GM21717 (cell line): ENCODE measurements around the gene SCAMP2.
"Not testable (repeated sequence)": the region's sequence is repeated elsewhere in the genome, so short reads cannot be mapped to it uniquely, and the experiment has no call there.

Experiments used
- ATAC-seq: cut with Tn5 transposase; IDR thresholded peaks from one replicate; pipeline ENCODE4 v1.9.1; 2021; ENCODE audit warnings: mild to moderate bottlenecking, moderate library complexity; ENCODE audit not compliant: unreplicated experiment

SCAMP2 gene

DNA sequence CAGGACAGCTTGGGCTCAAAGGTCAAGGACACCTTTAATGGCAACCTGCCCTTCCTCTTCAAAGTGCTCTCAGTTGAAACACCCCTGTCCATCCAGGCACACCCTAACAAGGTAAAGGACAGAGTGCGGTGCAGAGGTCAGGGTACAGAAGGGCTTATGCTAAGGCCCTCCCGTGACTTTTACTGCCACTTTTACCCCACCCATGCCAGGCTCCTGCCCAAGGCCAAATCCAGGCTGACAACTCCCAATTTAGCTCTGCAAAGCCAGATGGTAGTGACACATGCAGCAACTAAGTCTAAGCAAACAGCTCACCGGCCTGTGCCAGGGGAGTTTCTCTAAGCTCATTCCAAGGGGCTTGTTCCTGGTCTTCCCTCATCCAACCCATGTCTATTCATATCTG, 18.3 kb upstream of the SCAMP2 start:
- ATAC-seq = no peak

DNA sequence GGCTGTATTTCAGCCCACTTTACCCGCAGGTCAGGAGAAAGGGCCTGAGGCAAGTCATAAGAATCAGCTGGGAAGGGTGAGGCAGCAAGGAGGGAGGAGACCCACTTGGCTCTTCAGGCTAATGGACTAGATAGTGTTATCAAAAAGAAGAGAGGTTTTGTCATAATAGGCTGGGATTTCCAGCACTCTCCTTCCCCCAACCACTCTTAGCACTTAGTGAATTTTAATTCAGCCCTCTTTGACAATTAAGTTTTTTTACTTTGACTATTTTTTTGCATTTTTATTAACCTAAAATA, 17.4 kb upstream of the SCAMP2 start:
- no peak for ATAC-seq

DNA sequence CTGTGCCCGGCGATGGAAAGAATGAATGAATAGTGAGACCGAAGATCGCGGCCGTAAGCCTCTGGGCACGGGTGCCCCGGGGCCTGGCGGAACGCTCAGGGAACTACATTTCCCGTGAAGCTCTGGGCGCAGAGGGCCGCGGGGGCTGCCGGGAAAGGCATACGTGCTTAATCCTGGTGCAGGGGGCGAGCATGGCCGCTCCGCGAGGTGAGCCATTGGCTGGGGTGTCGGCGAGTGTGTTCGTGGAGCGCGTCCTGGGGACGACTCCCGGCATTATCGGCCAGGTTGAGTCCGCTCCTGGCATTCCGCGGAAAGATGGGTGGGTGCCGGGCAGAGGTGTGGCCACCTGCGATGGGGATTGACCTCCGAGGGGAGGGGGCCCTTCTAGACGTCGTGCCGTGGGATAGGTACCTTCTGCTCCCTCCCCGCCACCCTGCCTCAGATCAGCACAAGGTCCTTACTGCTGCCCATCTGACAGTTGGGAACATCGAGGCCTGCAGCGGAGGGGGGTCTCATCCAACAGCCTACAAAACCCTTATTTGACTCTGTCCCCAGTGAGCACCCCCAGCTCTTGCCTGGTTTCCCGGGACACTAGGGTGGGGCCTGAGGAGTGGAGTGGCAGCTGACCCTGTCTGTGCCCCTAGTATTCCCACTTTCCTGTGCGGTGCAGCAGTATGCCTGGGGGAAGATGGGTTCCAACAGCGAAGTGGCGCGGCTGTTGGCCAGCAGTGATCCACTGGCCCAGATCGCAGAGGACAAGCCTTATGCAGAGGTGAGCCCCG, 16.9 kb upstream of the SCAMP2 start, which contains the start of gene MPI:
Gene MPI, plus strand, starts transcription at position 160 of the 782 bp plus-strand sequence. Its CDS starts 32 bp downstream, at position 192.
- ATAC-seq = peak; percentile 84

DNA sequence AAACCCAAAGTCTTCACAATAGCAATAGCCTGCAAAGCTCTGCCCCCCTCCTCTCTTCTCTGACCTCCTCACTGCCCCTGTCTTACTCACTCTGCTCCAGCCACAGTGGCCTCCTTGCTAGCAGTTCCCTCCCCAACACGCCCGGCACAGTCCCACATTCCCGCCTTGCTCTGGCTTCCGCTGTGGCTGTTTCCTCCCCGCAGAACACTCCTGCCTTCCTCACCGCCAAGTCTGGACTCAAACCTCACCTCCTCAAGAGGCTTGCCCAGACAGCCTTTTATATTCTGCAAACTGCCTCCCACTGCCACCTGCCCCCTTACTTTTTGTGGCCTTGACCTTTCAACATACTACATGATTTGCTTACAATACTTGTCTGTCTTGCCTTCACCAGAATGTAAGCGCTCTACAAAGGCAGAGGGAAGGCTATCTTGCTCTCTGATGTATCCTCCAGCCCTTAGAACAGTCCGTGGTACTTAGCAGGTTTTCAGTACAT, 16.3 kb upstream of the SCAMP2 start:
- no peak for ATAC-seq

DNA sequence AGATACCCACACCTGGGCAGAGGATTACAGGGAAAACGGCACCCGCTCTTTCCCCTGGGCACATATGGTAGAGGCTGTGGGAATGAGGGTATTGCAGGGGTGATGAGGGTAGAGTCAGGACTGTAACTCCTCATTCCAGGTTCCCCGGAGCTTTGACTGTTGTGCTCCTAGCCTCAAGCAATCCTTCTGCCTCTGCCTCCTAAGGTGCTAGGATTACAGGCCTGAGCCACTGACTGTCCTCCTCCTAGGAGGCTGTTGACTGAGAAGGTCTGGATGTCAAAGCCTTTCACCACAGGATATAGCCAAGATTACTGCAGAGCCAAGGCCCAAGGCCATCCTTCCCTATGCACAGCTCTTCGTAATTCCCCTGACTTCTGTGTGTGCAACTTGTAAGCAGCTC, 15.6 kb upstream of the SCAMP2 start:
- ATAC-seq = no peak

DNA sequence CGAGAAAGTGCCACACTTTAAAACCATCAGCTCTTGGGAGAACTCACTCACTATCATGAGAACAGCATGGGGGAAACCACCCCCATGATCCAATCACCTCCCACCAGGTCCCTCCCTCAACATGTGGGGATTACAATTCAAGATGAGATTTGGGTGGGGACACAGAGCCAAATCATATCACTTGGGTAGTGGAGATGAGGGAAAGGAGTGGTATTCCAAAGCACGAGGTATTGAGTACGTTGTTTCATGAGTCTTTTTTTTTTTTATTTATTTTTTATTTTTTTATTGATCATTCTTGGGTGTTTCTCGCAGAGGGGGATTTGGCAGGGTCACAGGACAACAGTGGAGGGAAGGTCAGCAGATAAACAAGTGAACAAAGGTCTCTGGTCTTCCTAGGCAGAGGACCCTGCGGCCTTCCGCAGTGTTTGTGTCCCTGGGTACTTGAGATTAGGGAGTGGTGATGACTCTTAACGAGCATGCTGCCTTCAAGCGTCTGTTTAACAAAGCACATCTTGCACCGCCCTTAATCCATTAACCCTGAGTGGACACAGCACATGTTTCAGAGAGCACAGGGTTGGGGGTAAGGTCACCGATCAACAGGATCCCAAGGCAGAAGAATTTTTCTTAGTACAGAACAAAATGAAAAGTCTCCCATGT, 14.5 kb upstream of the SCAMP2 start:
- ATAC-seq = not testable (repeated sequence)

DNA sequence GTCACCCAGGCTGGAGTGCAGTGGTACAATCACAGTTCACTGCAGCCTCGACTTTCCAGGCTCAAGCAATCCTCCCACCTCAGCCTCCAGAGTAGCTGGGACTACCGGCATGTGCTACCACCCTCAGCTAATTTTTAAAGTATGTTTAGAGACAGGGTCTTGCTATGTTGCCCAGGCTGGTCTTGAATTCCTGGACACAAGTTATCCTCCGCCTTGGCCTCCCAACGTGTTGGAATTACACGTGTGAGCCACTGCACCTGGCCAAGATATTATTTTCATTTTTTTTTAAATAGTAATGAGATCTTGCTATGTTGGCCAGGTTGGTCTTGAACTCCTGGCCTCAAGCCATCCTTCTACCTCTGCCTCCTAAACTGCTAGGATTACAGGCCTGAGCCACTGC, 12.3 kb upstream of the SCAMP2 start:
- ATAC-seq = no peak

DNA sequence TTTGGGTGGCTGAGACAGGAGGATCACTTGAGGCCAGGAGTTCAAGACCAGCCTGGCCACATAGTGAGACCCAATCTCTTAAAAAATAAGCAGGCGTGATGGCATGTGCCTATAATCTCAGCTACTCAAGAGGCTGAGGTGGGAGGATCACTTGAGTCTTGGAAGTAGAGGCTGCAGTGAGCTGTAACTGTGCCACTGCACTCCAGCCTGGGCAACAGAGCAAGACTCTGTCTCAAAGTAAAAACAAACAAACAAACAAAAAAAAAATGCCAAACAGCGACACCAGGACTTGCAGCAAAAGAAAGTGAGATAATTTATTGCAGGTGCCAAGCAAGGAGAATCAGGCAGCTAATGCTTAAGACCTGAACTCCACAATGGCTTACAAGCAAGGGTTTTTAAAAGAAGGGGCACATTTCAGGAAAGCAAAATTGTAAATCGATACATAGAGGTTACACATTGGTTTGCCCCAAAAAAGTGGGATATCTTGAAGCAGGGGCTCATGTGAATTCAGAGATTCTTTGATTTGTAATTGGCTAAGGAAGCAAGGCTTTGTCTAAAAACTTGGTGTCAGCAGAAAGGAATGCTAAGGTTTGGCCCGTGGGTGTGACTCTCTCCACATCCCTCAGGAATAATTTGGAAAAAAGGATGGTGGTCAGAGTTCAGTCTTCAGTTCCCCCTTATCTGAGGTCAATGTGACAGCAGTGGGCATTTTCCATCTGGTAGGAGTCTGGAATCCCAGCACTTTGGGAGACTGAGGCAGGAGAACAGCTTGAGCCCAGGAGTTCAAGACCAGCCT, 11.5 kb upstream of the SCAMP2 start:
- no peak for ATAC-seq

DNA sequence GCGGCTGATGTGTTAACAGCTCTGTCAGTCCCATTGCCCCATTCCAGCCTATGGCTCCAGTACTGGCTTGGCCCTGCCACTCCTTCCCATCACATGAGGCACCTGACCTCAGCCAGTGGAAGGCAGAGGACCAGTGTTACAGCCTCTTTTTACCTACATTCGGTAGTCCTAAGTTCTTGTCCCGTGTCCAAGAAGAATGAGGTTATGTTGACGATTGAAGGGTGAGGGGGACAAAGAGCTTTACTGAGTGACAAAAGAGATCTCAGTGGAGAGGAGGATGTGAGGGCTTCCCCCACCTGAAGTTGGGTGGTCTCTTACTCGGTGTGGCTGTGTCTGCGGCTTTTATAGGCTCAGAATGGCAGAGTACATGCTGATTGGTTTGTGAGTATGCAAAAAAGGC, 9.4 kb upstream of the SCAMP2 start:
- ATAC-seq = no peak

DNA sequence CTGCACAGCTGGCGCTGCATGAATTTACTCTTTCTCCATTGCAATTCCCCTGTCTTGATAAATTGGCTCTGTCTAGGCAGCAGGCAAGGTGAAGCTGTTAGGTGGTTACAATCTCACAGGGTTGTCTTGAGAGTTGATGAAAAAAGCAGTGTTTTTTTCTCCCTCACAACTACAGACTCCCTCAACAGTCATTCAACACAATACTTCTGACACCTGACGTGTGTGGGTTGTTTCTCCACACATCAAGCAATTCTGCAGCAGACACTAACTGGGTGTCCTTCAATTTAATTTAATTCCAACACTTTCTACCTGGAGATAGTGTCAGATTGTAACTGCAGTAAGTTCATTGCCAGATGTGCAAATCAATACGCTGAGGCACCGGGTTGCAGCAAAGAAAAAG, 5.1 kb upstream of the SCAMP2 start:
- ATAC-seq = no peak

DNA sequence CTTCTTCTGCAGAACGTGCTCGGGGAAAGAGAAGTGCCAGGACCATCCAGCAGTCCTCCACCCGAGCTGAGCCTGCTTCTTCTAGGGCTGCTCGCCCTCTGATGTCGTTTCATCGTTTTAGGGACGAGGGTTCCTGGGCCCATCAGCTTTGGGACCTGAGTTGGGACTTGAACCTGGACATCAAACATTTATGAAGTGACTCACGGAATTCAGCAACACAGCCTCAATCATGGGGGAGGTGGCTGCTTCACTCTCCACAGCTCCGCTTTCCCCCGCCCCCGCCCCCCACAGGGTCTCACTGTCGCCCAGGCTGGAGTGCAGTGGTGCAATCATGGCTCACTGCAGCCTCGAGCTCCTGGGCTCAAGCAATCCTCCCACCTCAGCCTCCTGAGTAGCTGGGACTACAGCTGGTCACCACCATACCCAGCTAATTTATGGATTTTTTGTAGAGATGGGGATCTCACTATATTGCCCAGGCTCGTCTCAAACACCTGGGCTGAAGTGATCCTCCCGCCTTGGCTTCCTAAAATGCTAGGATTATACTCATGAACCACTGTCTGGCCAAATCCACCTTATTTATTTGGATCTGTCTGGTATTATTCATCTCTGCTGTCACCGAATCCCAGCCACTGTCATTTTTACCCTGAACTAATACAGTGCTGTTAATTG, 725 bp upstream of the SCAMP2 start:
- ATAC-seq = no peak

DNA sequence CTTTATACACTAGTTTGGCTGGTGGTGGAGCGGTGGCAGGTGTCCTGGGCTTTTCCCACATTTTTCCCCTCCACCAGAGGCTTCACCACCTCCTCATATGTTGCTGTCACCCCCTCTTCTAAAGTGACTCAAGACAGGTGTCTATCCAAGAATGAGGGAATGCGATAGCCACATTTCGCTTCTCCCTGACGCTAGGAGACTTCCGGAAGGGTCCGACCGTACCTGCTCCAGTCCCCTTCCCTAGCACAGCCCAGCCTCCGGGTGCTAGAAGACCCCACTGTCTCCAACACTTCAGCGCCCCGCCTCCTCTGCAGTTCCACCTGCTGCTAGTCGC, 496 bp downstream of the SCAMP2 start:
- ATAC-seq = no peak

DNA sequence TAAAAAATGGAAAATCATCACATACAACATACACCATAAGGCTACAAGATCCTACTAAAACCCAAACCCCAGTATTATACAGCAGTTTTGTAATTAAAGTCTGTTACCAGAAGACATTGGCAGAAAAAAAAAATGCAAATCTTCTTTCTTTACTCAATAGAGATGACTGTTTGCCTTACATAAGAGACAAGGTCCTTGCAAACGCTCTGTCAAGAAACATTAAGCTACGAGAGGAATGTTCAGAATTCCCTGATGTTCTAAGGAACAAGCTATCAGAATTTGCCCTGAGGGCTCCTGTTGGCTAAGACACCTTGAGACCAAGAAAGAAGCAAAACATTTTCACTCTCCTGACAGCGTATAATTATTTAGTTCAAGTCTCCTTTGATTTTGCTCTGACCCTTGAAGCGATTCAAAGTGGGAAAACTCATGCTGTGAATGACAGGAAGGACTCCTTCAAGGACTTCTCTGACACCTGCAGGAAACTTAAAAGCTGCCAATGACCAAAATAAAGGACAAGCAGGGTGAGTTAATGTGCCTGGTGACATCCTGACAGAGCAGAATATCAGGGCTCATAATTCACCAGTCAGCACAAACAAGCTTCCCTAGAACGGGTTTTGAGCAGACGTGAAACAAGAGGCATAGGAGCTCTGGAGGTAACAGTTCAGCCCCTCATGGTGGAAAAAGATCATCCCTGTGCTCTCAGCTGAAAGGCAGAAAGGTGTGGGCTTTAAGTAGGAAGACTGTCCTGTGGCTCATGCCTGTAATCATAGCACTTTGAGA, 2.5 kb downstream of the SCAMP2 start:
- no peak for ATAC-seq

DNA sequence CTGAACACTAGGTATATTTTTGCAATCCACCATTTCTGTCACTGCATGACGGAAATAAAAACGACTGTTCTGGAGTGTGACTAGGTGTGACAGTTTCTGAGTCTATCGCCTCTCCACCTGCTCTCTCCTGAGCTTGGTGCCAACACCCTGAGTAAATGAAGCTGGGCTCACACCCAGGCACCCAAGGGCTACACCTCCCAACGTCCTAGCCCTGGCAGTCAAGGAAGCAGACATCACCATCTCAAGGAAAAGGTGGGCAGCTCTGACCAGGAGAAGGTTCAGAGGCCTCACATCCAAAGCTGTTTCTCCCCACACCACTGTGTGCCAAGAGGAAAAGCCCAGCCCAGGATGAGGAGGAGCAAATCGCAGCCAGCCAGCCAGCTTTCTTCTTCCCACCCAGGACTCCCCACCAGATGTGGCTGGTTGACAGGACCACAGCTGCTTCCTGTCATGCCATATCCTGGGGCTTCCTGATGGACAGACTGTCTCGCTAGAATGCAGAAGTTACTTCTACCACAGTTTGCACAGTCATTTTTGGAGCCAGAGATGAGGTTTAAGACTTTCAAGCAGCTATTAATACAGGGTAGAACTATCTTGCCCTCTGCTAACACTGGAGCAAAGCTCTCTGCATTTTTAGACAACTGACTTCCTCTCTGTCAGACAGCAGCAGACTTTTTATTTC, 3.3 kb downstream of the SCAMP2 start:
- ATAC-seq = peak; percentile 49

DNA sequence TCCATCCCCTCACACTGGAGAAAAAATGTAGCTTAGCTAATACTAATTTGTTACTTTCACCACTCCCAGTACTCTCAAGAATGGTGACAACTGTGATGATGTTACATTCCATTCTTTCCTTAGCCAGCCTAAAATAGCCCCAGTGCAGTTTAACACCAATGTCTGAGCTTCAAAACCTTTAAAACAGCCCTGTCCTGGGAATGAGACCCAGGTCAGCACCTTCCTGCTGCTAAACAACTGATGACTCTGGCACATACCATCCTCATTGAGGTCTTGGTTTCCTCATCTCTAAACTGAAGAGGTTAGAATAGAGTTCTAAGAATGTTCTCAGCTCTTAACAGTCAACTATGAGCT, 3.8 kb downstream of the SCAMP2 start:
- no peak for ATAC-seq

DNA sequence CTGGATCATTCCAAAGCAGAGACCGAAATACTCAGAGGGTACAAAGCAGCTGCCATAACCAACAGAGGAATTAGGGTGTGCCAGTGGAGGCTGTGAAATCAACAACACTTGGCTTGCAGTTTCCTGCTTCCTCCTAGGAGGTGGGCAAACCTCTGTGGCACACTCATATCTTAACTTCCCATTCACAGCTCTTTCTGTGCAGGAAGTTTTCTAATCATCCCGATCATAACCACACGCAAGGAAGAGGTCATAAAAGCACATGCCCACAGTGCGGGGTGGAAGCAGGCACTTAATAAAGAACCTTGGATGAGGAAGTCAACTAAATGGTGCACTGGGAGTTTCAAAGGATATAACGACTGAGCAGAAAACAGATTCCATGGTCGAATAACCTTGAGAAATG, 5.1 kb downstream of the SCAMP2 start:
- no peak for ATAC-seq

DNA sequence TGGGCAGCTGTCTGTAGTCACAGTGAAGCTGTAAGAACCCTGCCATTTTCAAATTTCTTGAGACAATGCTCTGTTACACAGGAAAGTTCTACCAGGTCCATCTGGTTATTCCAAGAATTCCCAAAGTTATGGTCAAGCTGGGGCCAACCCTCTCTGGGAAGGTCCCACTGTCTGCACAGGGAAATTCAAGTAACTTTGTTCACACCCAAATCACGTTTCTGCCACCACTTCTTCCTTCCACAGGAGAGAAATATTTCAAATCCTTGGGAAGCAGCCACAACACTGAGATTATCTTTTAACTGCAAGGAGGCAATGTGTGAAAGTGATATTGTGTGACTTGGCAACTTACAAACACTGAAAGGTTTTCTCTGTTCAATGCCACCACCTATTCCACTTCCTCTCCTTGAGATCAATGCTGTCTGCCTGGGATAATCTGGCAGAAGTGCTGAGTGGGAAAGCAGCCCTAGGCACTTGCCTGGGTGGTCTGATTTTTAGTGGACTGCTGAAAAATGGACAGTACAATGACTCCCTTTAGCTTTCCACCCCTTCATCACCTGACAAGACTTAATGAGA, 5.6 kb downstream of the SCAMP2 start:
- no peak for ATAC-seq

DNA sequence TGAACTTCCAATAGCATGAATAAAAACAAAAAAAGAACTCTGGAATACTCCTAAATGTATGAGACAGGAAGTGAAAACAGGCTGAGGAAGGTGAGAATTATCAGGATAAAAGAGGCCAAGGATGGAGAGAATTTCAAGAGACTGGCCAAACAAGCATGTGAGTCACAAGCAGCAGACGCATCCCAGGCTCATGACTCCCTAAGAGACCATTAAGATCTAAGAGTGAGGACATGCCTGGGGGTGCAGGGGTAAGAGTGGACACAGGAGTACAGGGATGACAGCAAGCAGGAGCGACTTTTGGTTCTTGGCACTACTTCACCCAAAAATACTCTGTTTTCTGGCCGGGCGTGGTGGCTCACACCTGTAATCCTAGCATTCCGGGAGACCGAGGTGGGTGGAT, 7.1 kb downstream of the SCAMP2 start:
- no peak for ATAC-seq

DNA sequence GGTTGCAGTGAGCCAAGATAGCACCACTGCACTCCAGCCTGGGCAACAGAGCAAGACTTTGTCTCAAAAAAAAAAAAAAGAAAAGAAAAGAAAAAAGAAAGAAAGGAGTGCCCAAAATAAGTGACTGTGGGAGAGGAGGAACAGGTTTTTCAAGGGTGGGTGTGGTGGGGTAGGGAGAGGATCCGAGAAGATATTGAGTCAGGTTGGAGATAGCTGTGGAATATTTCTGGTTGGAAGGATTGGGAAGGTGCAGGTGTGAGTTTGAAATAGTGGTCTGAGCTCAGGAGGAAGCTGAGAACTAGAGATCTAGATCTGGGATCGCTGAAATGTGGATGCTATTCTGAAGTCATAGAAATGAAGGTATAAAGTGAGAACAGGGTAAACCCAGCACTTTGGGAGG, 7.8 kb downstream of the SCAMP2 start:
- ATAC-seq = no peak

DNA sequence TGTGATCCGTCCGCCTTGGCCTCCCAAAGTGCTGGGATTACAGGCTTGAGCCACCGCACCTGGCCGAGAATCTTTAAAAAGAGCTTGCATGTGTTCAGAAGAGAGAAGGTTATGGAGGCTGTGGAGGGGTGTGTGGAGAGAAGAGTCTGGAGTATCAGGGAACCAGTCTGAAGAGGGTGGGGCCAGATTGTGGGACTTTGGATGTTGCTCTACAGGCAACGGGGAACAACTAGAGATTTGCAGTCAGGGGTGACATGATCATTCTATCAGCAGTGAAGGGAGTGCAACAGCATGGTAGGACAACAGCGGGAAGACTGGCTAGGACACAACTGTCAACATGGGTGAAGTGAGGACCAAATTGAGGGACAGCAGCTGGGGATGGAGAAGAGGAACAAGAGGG, 8.9 kb downstream of the SCAMP2 start:
- no peak for ATAC-seq
